Neural cell (in vitro differentiated cells): ENCODE data around the gene MAPK9.

Source experiments
- EZH2 ChIP-seq: fragments of 200-600, 300-800 bp; shearing (Covaris generic), sonication (generic); IDR thresholded peaks from 2 replicates; pipeline ENCODE4 v1.6.1; 2014; ENCODE audit warnings: antibody characterized with exemption, low read length, borderline replicate concordance, mild to moderate bottlenecking; ENCODE audit not compliant: insufficient read depth, poor library complexity, severe bottlenecking
- MXI1 ChIP-seq: fragments of 450-650 bp; conservative IDR thresholded peaks from 2 replicates; pipeline ENCODE4 v1.6.1; 2014; ENCODE audit warnings: antibody characterized with exemption, mild to moderate bottlenecking; ENCODE audit not compliant: poor library complexity, severe bottlenecking
- POLR2AphosphoS5 ChIP-seq: IDR thresholded peaks from 2 replicates; pipeline ENCODE4 v1.6.1; 2012
- RAD21 ChIP-seq: fragments of 450-650 bp; conservative IDR thresholded peaks from 2 replicates; pipeline ENCODE4 v1.6.1; 2014; ENCODE audit warnings: antibody characterized with exemption, mild to moderate bottlenecking, moderate library complexity
- TAF1 ChIP-seq: IDR thresholded peaks from 2 replicates; pipeline ENCODE4 v1.6.1; 2012; ENCODE audit warnings: low read depth
- TF ChIP-seq, protein P1 (sequence below): fragments of 450-650 bp; IDR thresholded peaks from 2 replicates; pipeline ENCODE4 v1.5.1; 2014; ENCODE audit warnings: antibody characterized with exemption, mild to moderate bottlenecking, moderate library complexity; ENCODE audit not compliant: poor library complexity, severe bottlenecking

GRCh38 chr5:180213657-180214207, 78.2 kb downstream of the MAPK9 start:
- no peak for TF ChIP-seq TAF1
- TF ChIP-seq, protein P1, sequence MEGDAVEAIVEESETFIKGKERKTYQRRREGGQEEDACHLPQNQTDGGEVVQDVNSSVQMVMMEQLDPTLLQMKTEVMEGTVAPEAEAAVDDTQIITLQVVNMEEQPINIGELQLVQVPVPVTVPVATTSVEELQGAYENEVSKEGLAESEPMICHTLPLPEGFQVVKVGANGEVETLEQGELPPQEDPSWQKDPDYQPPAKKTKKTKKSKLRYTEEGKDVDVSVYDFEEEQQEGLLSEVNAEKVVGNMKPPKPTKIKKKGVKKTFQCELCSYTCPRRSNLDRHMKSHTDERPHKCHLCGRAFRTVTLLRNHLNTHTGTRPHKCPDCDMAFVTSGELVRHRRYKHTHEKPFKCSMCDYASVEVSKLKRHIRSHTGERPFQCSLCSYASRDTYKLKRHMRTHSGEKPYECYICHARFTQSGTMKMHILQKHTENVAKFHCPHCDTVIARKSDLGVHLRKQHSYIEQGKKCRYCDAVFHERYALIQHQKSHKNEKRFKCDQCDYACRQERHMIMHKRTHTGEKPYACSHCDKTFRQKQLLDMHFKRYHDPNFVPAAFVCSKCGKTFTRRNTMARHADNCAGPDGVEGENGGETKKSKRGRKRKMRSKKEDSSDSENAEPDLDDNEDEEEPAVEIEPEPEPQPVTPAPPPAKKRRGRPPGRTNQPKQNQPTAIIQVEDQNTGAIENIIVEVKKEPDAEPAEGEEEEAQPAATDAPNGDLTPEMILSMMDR = no peak
- TF ChIP-seq EZH2 = no peak
- TF ChIP-seq MXI1 = no peak
- no peak for TF ChIP-seq RAD21
- TF ChIP-seq POLR2AphosphoS5 = no peak
